ENCODE results near the gene FHIT.

GRCh38 chr3:60617188-60617587, 634.1 kb downstream of the FHIT start:
- TF ChIP-seq CTCF (IDR thresholded peaks at IDR 0.05) (no peak), POLR2A (IDR thresholded peaks at IDR 0.05) (no peak), EP300 (IDR thresholded peaks at IDR 0.05) (no peak)

Measured in ovary (tissue), 3 donors.